Upper lobe of right lung (tissue), 1 donor: ENCODE results near the gene OGFOD3. TPM values are rescaled to one million over a fixed set of nuclear protein-coding genes. Genes with fewer than 3 reads are reported as not detected.

ENCODE experiments used
- ATAC-seq: fragments of 200-7000 bp; cut with Tn5 transposase; one replicate; pipeline ENCODE4 v1.9.1; 2020; ENCODE audit warnings: mild to moderate bottlenecking, moderate library complexity
- DNase-seq: peaks from one replicate; pipeline ENCODE4 v3.0.0-alpha.2; 2020
- H3K27ac ChIP-seq: fragments of 200-600 bp; one replicate; pipeline ENCODE4 v1.8.0; 2022
- H3K27me3 ChIP-seq: fragments of 200-600 bp; one replicate; pipeline ENCODE4 v1.8.0; 2022; ENCODE audit warnings: mild to moderate bottlenecking
- H3K36me3 ChIP-seq: fragments of 200-600 bp; one replicate; pipeline ENCODE4 v1.8.0; 2022
- H3K4me1 ChIP-seq: fragments of 200-600 bp; one replicate; pipeline ENCODE4 v1.8.0; 2022
- H3K4me3 ChIP-seq: fragments of 200-600 bp; one replicate; pipeline ENCODE4 v1.8.0; 2022; ENCODE audit warnings: mild to moderate bottlenecking
- H3K9me3 ChIP-seq: fragments of 200-600 bp; one replicate; pipeline ENCODE4 v1.8.0; 2022
- CTCF ChIP-seq: fragments of 200-600 bp; IDR thresholded peaks from one replicate; pipeline ENCODE4 v1.8.0; 2022; ENCODE audit warnings: antibody characterized with exemption
- intact Hi-C: fragments of 100-400 bp; cut with DNase I; formaldehyde crosslinking; loops from one replicate; pipeline ENCODE4 v1.11.0; 2022
- total RNA-seq: library from RNA; stranded (reverse); fragmentation: NEBNext Ultra II Directional; extraction: Animal tissue kit (Norgen Biotek cat#: 25700); gene quantifications from one replicate; pipeline ENCODE4 v1.2.1, GENCODE V29; 2021
- donor health status: DM: no; HTN: yes; CAD: no; lungs with severe emphysema.

Gene OGFOD3
- total RNA-seq, 1 donor from 2014 or later = 32.7 TPM

GRCh38 chr17:82410014-82410716, 8.2 kb downstream of the OGFOD3 start:
- H3K27ac ChIP-seq = no peak overlapping the region
- TF ChIP-seq CTCF = no peak
- H3K4me1 ChIP-seq = peaks cover 4% of the 10 kb centered on the region
- H3K36me3 ChIP-seq = peaks cover 13% of the 10 kb centered on the region
- H3K4me3 ChIP-seq = no peak overlapping the region
- intact Hi-C loops = no loop called here
- no peak for ATAC-seq
- H3K9me3 ChIP-seq = no peaks in the 10 kb centered on the region
- no peaks in the 10 kb centered on the region for H3K27me3 ChIP-seq
- DNase-seq = no peak

- H3K4me1 ChIP-seq = no peaks in the 10 kb centered on the region
- ATAC-seq = no peak
- no peak overlapping the region for H3K27ac ChIP-seq
- peaks cover 13% of the 10 kb centered on the region for H3K36me3 ChIP-seq
- H3K9me3 ChIP-seq = no peaks in the 10 kb centered on the region
- H3K4me3 ChIP-seq = no peak overlapping the region
- intact Hi-C loops = loop anchor here (10.0 kb wide), 1 partner anchor 54 kb away; the partner anchor contains the start of gene TEX19
- DNase-seq = no peak
- no peak for TF ChIP-seq CTCF
- no peaks in the 10 kb centered on the region for H3K27me3 ChIP-seq
These were observed 9.5 kb downstream of the OGFOD3 start for GRCh38 chr17:82408938-82409318.

GRCh38 chr17:82408288-82408937, 10.0 kb downstream of the OGFOD3 start:
- Histone ChIP-seq H3K4me1 (no peaks in the 10 kb centered on the region), H3K27ac (no peak overlapping the region), H3K4me3 (no peak overlapping the region), H3K9me3 (no peaks in the 10 kb centered on the region), H3K27me3 (no peaks in the 10 kb centered on the region), H3K36me3 (peaks cover 18% of the 10 kb centered on the region)
- ATAC-seq (no peak), DNase-seq (no peak)
- no peak for TF ChIP-seq CTCF
- intact Hi-C loops = loop anchor here (10.0 kb wide), 1 partner anchor 54 kb away; the partner anchor contains the start of gene TEX19

GRCh38 chr17:82407255-82407654, 11.1 kb downstream of the OGFOD3 start:
- Histone ChIP-seq H3K9me3 (no peaks in the 10 kb centered on the region), H3K27me3 (no peaks in the 10 kb centered on the region), H3K27ac (no peak overlapping the region), H3K4me1 (no peaks in the 10 kb centered on the region), H3K4me3 (no peak overlapping the region), H3K36me3 (peaks cover 28% of the 10 kb centered on the region)
- no peak for DNase-seq
- ATAC-seq = no peak
- TF ChIP-seq CTCF = no peak
- intact Hi-C loops = loop anchor here (10.0 kb wide), 1 partner anchor 52 kb away; the partner anchor contains the start of gene TEX19

- Histone ChIP-seq H3K4me1 (no peaks in the 10 kb centered on the region), H3K27me3 (no peaks in the 10 kb centered on the region), H3K36me3 (peaks cover 39% of the 10 kb centered on the region), H3K4me3 (no peak overlapping the region), H3K9me3 (no peaks in the 10 kb centered on the region), H3K27ac (no peak overlapping the region)
- intact Hi-C loops = loop anchor here (10.0 kb wide), 1 partner anchor 51 kb away; the partner anchor contains the start of gene TEX19
- DNase-seq (no peak), ATAC-seq (no peak)
- no peak for TF ChIP-seq CTCF
These were observed 12.2 kb downstream of the OGFOD3 start for GRCh38 chr17:82406131-82406671.
